IMR-90 (cell line): Measurements from ENCODE around the gene FGD5.

Experiments used
- CEBPB ChIP-seq: IDR thresholded peaks from 2 replicates; pipeline ENCODE4 v1.6.1; 2012; ENCODE audit warnings: low read depth, low read length, improper control_type of control experiment
- CTCF ChIP-seq: conservative IDR thresholded peaks from 2 replicates; pipeline ENCODE4 v1.5.1; 2012; ENCODE audit warnings: mild to moderate bottlenecking, low read depth, low read length, improper control_type of control experiment
- ELK1 ChIP-seq: fragments of 150-350 bp; IDR thresholded peaks from 2 replicates; pipeline ENCODE4 v1.6.1; 2016; ENCODE audit warnings: low read depth, mild to moderate bottlenecking, low read length, moderate library complexity, borderline replicate concordance
- FOS ChIP-seq: fragments of 150-350 bp; IDR thresholded peaks from 2 replicates; pipeline ENCODE4 v1.6.1; 2016; ENCODE audit warnings: low read depth, low read length
- MAFK ChIP-seq: IDR thresholded peaks from 2 replicates; pipeline ENCODE4 v1.6.1; 2012; ENCODE audit warnings: low read depth, low read length, improper control_type of control experiment
- MAZ ChIP-seq: IDR thresholded peaks from 2 replicates; pipeline ENCODE4 v1.6.1; 2012; ENCODE audit warnings: low read depth, mild to moderate bottlenecking, low read length, improper control_type of control experiment, moderate library complexity, borderline replicate concordance
- MXI1 ChIP-seq: IDR thresholded peaks from 2 replicates; pipeline ENCODE4 v1.6.1; 2012; ENCODE audit warnings: low read depth, mild to moderate bottlenecking, low read length, moderate library complexity, borderline replicate concordance
- POLR2A ChIP-seq: IDR thresholded peaks from 2 replicates; pipeline ENCODE4 v1.6.1; 2012; ENCODE audit warnings: mild to moderate bottlenecking, low read depth, low read length
- RAD21 ChIP-seq: IDR thresholded peaks from 2 replicates; pipeline ENCODE4 v1.6.1; 2012; ENCODE audit warnings: low read length, improper control_type of control experiment
- RFX5 ChIP-seq: IDR thresholded peaks from 2 replicates; pipeline ENCODE4 v1.8.0; 2012; ENCODE audit warnings: low read depth, mild to moderate bottlenecking, low read length, moderate library complexity
- TF ChIP-seq, protein P1 (sequence below): fragments of 150-350 bp; IDR thresholded peaks from 2 replicates; pipeline ENCODE4 v1.6.1; 2017; ENCODE audit warnings: mild to moderate bottlenecking, antibody characterized with exemption, low read length, low read depth

DNA sequence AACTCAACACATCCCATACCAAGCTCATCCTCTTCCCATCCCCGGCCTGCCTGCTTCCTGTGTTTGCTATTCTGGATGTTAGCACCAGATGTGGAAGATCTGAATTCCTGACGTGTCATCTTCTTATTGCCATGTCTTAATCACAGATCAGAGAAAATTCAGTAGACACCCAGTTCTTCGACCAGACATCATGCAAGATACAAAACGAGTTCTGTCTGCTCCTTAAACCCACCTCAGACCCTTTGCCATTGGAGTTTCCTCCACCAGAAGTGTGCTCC lies 52.0 kb downstream of the FGD5 start:
- TF ChIP-seq CTCF (no peak), POLR2A (no peak), CEBPB (no peak), MXI1 (no peak), MAFK (no peak), RFX5 (no peak), FOS (no peak), MAZ (no peak), RAD21 (no peak), ELK1 (no peak)
- TF ChIP-seq, protein P1, sequence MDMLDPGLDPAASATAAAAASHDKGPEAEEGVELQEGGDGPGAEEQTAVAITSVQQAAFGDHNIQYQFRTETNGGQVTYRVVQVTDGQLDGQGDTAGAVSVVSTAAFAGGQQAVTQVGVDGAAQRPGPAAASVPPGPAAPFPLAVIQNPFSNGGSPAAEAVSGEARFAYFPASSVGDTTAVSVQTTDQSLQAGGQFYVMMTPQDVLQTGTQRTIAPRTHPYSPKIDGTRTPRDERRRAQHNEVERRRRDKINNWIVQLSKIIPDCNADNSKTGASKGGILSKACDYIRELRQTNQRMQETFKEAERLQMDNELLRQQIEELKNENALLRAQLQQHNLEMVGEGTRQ = no peak
